HuH-7.5 (cell line): Measurements from ENCODE around the gene CADM1.

ENCODE experiments used
- DNase-seq: peaks from one replicate; pipeline ENCODE4 v3.0.0; 2011; ENCODE audit warnings: low spot score

CADM1 gene

DNA sequence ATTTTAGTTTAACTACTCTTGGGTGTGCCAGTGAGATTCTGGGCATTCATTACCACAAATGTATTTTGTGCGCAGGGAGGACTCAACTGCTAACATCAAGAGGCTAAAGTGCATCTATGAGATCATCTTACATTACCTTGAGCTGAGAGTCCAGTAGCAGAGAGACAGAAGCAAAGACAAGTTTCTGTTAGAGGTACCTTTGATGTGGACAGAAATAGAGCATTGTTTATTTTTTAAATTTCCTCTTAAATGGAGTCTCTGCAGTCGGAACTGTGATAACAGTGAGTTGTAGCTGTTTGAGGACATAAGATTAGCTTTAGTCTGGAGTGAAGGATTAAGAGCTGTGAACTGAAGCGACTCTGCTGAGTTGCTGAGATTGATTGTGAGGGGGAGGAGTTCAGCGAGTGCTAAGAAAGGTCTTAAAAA is 297.0 kb downstream of the CADM1 start:
- DNase-seq = no peak

DNA sequence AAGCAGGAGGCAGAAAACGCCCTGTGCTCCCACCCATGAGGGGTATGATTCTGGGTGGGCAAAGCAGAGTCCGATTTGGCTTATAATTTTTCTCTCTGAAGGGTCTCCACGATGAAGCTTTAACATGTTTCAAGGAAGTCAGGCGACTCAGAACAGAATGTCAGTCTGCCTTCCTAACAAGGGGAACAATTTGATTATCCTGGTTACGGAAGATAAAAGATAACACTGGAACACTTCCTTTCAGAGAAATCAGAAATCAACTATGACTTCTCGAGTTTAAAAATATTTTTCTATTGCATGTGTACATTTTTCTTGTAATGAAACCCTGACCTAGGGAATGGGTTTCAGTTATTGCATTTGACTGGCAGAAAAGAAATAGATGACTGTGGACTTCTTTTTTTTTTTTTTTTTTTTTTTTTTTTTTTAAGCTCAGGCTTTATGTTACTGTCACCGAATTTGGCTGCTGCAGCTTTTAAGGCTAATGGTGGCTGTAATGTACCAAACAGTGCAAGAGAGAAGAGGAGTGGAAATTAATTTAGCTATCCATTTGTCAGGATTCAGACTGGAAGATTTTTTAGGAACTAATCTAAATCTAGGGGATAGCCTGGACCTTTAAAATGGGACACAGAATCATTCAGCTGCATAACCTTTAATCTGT is 297.7 kb downstream of the CADM1 start:
- DNase-seq = no peak

GRCh38 chr11:115202900-115203552 is 301.2 kb downstream of the CADM1 start:
- no peak for DNase-seq

DNA sequence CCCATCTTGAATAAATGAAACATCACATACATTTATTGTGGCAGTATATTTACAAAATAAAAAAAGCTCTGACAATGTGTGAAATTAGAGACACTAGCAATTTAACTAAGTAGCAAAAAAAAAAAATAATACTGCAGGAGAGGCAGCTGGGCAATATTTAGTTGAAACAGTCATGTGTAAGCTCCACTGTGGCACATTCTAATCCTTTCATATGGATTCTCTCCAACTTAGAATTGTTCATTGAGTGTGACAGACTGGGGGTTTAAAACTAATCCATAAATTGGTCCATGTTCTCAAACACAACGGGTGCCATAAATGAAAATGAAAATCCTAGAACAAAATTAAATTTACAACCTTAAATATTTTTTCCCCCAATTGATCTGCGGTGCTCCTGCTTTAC is 302.1 kb downstream of the CADM1 start:
- no peak for DNase-seq

DNA sequence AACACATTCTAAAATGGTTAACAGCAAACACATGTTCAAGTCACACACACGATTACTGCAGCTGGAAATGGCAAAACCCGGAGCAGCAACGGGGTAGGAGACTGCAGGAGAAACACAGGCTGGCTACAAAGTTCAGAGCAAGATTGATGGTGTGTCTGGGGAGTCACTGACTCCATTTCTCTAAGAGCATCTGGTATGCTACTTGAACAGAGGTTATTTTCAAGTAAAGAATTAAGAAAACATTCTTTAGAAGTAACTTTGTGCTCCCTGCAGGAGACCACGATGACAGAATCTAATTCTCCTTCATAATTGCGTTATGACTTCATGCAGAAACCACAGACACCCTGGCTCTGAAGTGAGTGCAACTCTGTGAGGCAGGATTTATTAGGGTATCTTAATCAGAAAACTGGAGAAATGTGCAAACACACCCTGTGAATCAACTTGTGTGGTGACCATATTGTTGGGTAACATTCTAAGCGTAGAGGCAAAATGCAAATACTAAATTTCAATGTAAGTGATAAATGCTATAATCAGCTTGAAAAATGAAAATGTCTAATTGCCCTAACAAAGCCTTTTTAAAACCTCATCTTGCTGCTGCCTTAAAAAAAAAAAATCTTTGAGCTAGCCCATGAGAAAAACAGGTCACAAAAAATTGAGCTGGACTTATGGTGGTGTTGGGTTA is 303.0 kb downstream of the CADM1 start:
- no peak for DNase-seq

GRCh38 chr11:115199481-115200069 is 304.6 kb downstream of the CADM1 start:
- no peak for DNase-seq

DNA sequence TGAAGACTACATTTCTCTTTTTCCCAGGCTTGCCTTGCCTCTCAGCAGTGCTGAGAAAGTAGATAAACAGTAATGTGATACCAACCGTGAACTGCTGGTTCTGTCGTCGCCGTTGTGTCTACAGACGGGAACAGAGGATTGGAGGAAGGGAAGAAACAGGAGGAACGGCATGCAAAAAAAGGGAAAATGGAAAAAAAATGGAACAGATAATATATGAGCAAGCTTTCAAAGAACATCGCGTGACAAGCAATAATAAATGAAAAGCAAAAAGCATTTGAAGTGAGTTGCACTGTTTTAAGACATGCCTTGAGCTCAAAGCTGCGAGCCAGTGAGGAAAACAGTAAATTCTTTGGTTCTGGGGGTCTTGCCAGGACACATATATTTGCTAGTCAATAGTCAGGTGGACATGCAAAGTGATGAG is 305.9 kb downstream of the CADM1 start:
- DNase-seq = no peak

GRCh38 chr11:115197433-115197832 is 306.8 kb downstream of the CADM1 start:
- no peak for DNase-seq

DNA sequence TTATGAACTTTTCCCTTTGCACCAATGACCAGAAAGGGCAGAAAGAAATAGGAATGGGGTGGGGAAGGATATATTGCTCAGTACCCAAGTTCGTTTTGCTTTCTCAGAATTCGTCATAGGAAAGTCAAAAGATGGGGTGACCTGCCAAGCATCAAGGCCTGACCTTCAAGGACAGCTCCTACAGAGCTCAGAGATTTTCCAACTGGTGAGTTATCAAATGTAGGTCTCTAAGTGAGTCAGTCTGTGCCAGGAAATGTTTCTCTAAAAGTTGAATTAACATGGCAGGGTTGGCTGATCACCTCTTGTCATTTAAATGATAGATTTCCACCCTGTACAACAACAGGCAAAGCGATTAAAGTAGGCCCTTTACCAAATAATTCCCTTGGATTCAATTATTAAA is 307.2 kb downstream of the CADM1 start:
- no peak for DNase-seq

- no peak for DNase-seq
These were observed 309.5 kb downstream of the CADM1 start for GRCh38 chr11:115194802-115195110.

GRCh38 chr11:115193914-115194801 is 310.1 kb downstream of the CADM1 start:
- no peak for DNase-seq

DNA sequence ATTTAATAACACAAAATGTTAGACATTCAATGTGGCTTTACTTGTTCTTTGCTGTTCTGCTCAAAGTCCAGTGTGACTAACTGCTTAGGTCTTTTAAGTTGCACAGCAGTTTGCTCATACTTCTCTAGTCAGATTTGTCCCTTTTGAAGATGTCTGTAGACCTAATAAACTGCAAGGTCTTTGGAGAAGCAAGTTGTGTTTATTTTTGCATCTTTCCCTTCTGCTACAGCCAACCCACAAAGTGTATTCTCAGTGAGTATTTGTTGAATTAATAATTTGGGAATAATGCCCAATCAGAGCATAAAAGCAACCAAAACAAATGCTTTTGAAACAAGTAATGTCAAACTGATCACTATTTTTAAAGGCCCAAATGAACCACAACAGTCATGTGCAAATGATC is 312.5 kb downstream of the CADM1 start:
- no peak for DNase-seq

DNA sequence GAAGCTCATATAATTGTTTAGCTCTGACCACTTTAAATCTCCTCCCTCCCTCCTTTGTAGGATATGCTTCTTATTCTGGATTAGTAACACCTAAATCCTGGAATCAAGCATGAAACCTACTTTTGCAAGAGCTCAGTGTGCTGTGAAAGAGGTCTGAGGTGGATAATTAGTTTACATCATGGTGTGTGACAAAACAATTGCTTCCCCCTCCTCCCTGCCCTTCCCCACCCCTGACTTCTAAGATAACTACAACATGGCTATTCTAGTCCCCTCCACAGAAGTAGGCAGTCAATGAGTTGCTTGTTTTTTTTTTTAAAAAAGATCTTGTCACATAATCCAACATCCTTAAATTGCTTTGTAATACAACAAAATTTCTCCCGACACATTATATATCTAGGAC is 314.0 kb downstream of the CADM1 start:
- no peak for DNase-seq

DNA sequence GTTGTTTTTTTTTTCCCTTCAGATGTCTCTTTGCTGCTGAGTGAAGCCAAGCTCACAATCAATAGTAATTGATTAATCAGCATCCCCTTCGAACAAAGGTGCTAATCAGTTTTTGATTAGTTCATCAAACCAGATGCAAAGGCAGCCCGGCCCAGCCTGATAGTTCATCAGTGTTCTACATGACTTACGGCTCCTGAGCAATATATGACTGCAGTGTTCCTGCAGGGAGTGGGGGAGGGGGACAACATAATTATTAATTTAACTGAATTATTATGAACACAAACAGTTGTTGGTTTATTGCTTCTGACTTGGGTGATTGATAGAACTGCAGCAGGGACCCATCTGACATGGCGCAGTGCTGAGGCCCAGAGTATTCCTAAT is 315.3 kb downstream of the CADM1 start:
- DNase-seq = no peak

DNA sequence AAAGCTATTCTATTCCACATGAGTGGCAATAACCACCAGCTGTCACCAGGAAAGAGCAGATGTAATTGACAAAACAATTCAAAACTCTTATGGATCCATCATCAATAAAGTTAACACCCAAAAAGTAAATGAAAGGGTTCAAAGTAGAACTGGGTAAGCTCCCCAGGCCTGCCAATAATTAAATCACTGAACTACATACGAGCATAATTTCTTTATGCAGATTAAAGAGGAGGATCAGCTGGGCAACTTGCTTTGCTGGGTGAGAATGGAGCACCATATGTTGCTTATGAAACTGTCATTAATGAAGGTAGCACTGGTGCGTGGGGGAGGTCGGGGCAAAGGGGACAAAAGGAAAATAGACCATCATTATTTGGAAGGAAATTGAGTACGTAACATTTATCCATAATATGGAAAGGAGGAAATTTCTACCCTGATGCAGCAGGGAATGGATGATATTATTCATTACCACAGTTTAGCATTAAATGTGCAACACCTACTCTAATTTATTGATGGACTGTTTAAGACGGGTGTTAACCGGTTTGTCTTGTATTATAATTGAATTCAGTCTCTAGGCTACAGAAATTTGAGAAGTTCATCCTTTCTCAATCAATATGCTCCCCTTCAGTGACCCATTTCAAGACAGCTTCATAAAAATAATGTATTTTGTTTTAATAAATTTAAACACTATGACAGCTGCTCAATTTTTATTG is 315.9 kb downstream of the CADM1 start:
- no peak for DNase-seq

GRCh38 chr11:115185931-115186330 is 318.3 kb downstream of the CADM1 start:
- DNase-seq = no peak

DNA sequence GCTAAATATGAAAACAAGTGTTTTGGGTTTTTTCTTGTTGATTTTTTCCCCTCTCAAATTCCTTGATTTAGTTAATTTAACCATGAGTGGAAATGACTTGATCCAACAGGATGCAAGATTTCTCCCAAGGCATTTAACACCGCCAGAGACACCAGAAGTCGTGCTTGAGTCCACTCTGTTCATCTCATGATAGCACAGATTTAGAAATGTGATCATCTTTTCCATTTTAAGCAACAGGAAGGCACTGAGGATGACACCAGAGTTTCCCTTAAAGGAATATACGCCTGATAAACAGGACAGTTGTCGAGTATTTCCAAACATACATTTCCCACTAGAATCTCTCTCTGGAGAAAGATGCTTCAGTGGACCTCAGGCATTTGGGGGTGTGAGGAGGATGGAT is 318.7 kb downstream of the CADM1 start:
- no peak for DNase-seq

DNA sequence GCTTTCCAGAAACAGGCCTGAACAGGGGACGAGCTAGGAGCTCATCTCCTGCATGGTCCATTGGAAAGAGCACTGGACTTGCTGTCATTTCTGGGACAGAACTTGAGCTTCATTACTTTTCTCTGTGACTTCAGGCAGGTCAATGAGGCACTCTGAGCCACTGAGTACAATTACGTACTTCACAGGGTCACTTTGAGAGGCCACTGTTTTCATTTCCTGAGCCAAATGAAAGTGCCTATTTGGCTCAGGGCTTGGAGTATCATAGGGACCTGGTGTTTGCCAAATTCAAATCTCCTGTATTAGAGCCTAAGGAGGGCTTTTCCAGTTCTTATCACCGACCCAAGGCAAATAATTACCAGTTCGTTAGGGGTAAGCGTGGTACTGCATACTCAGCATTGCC is 319.3 kb downstream of the CADM1 start:
- no peak for DNase-seq

GRCh38 chr11:115183830-115184229 is 320.4 kb downstream of the CADM1 start:
- DNase-seq = no peak

DNA sequence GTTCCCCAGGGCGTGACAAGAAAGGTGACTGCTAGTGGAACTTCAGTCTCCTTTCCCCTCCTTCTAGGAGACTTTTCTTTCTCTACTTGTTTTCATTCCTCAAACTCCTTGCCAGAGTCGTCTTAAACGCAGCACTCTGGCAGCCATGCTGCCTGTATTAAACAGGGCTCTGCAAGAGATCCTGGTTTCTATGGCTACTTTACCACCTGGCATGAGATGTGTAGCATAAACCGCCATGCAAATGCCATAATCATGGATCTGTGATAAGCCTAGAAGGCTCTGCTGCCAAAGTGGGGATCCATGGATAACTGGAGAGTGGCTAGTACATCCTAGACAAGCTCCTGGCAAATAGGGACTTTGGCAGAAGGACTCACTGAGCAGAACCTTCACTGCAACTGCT is 321.1 kb downstream of the CADM1 start:
- DNase-seq = no peak

- no peak for DNase-seq
These were observed 321.8 kb downstream of the CADM1 start for GRCh38 chr11:115182282-115182955.
